IMR-90 (cell line): ENCODE data around the gene ATXN10. TPM values are rescaled to one million over a fixed set of nuclear protein-coding genes. Genes with fewer than 3 reads are reported as not detected.

Experiments
- ATAC-seq: fragments of 200-7000 bp; cut with Tn5 transposase; 2 replicates; pipeline ENCODE4 v1.9.1; 2020; ENCODE audit warnings: low read depth, mild to moderate bottlenecking, moderate library complexity
- BruUV-seq: library from RNA; stranded (reverse); fragments of 400-500 nt; replicated peaks from 2 replicates; lab custom pipeline; 2021; lab: Mats Ljungman, UMichigan
- CTCF ChIA-PET: fragments of 300-600 bp; formaldehyde crosslinking; extraction: SDS; loops from one replicate; lab custom pipeline; 2021; ENCODE audit warnings: antibody characterized with exemption; lab: Yijun Ruan, JAX
- POLR2A ChIA-PET: fragments of 300-600 bp; sonication (Branson Sonifier 250); formaldehyde crosslinking; loops from one replicate; lab custom pipeline; 2022; ENCODE audit warnings: antibody characterized with exemption; ENCODE audit not compliant: unreplicated experiment; lab: Charles Lee
- DNase-seq: peaks from one replicate; pipeline ENCODE4 v3.0.0; 2013
- H2AFZ ChIP-seq: replicated peaks from 2 replicates; pipeline ENCODE3; 2013; ENCODE audit warnings: low read length, mild to moderate bottlenecking; ENCODE audit not compliant: poor library complexity
- H2AK5ac ChIP-seq: 2 replicates; pipeline ENCODE4 v1.6.1; 2013; ENCODE audit warnings: low read depth, low read length, inconsistent platforms
- H2AK9ac ChIP-seq: replicated peaks from 2 replicates; pipeline ENCODE3; 2013; ENCODE audit warnings: mild to moderate bottlenecking, low read depth, low read length, moderate library complexity; ENCODE audit not compliant: poor library complexity
- H2BK120ac ChIP-seq: 2 replicates; pipeline ENCODE4 v1.6.1; 2013; ENCODE audit warnings: low read depth, low read length, inconsistent platforms
- H2BK15ac ChIP-seq: 3 replicates; pipeline ENCODE4 v1.6.1; 2013; ENCODE audit warnings: low read depth, low read length, inconsistent platforms
- H2BK20ac ChIP-seq: 2 replicates; pipeline ENCODE4 v1.6.1; 2013; ENCODE audit warnings: low read depth, mild to moderate bottlenecking, inconsistent platforms, low read length, moderate library complexity
- H2BK5ac ChIP-seq: 2 replicates; pipeline ENCODE4 v1.6.1; 2013; ENCODE audit warnings: mild to moderate bottlenecking, low read depth, low read length, inconsistent platforms; ENCODE audit not compliant: poor library complexity, severe bottlenecking
- H3K14ac ChIP-seq: replicated peaks from 2 replicates; pipeline ENCODE4 v1.6.1; 2013; ENCODE audit warnings: low read depth, low read length, inconsistent platforms
- H3K18ac ChIP-seq: 2 replicates; pipeline ENCODE4 v1.6.1; 2013; ENCODE audit warnings: low read depth, low read length, control low read depth
- H3K23ac ChIP-seq: 2 replicates; pipeline ENCODE4 v1.6.1; 2013; ENCODE audit warnings: low read depth, low read length, inconsistent platforms
- H3K27ac ChIP-seq: 2 replicates; pipeline ENCODE4 v1.5.1; 2013; ENCODE audit warnings: mild to moderate bottlenecking, control low read depth, low read length; ENCODE audit not compliant: insufficient read depth
- H3K27me3 ChIP-seq: 2 replicates; pipeline ENCODE4 v1.6.1; 2013; ENCODE audit warnings: low read length; ENCODE audit not compliant: control insufficient read depth, insufficient read depth
- H3K36me3 ChIP-seq: 2 replicates; pipeline ENCODE4 v1.6.1; 2013; ENCODE audit warnings: low read length, mixed read lengths; ENCODE audit not compliant: control insufficient read depth, insufficient read depth
- H3K4ac ChIP-seq: 2 replicates; pipeline ENCODE4 v1.6.1; 2013; ENCODE audit warnings: low read depth, low read length, inconsistent platforms
- H3K4me1 ChIP-seq: 2 replicates; pipeline ENCODE4 v1.6.1; 2013; ENCODE audit warnings: low read length, mixed read lengths; ENCODE audit not compliant: control insufficient read depth, insufficient read depth
- H3K4me2 ChIP-seq: 2 replicates; pipeline ENCODE4 v1.6.1; 2013; ENCODE audit warnings: low read depth, mild to moderate bottlenecking, control low read depth, low read length, moderate library complexity
- H3K4me3 ChIP-seq: 2 replicates; pipeline ENCODE4 v1.5.1; 2013; ENCODE audit warnings: low read depth, mild to moderate bottlenecking, control low read depth, low read length, moderate library complexity; ENCODE audit not compliant: insufficient read depth
- H3K56ac ChIP-seq: 2 replicates; pipeline ENCODE4 v1.6.1; 2013; ENCODE audit warnings: low read length, inconsistent platforms; ENCODE audit not compliant: insufficient read depth; ENCODE audit errors: extremely low read depth
- H3K79me1 ChIP-seq, 2 experiments: 2 replicates each; pipeline ENCODE4 v1.6.1; 2013; ENCODE audit warnings: low read length in 2 of 2, inconsistent platforms in 1 of 2, low read depth in 1 of 2
- H3K9ac ChIP-seq: 2 replicates; pipeline ENCODE4 v1.6.1; 2013; ENCODE audit warnings: low read depth, low read length, control low read depth
- H3K9me1 ChIP-seq: 2 replicates; pipeline ENCODE4 v1.6.1; 2013; ENCODE audit warnings: low read length, inconsistent platforms; ENCODE audit not compliant: insufficient read depth
- H3K9me3 ChIP-seq: 2 replicates; pipeline ENCODE4 v1.6.1; 2013; ENCODE audit warnings: low read length; ENCODE audit not compliant: control insufficient read depth, insufficient read depth
- H4K20me1 ChIP-seq: 2 replicates; pipeline ENCODE4 v1.6.1; 2013; ENCODE audit warnings: low read length, inconsistent platforms; ENCODE audit not compliant: insufficient read depth
- H4K5ac ChIP-seq: 2 replicates; pipeline ENCODE4 v1.6.1; 2013; ENCODE audit warnings: mild to moderate bottlenecking, low read depth, low read length, control low read depth
- H4K8ac ChIP-seq, 2 experiments: 2 replicates each; pipeline ENCODE4 v1.6.1; 2013; ENCODE audit warnings: low read depth in 2 of 2, low read length in 2 of 2, control low read depth in 1 of 2, inconsistent platforms in 1 of 2
- H4K91ac ChIP-seq: 2 replicates; pipeline ENCODE4 v1.6.1; 2013; ENCODE audit warnings: low read depth, low read length, inconsistent platforms; ENCODE audit not compliant: insufficient read depth
- FOS ChIP-seq: fragments of 150-350 bp; IDR thresholded peaks from 2 replicates; pipeline ENCODE4 v1.6.1; 2016; ENCODE audit warnings: low read depth, low read length
- RAD21 ChIP-seq: IDR thresholded peaks from 2 replicates; pipeline ENCODE4 v1.6.1; 2012; ENCODE audit warnings: low read length, improper control_type of control experiment
- RCOR1 ChIP-seq: IDR thresholded peaks from 2 replicates; pipeline ENCODE4 v1.6.1; 2012; ENCODE audit warnings: mild to moderate bottlenecking, low read length, improper control_type of control experiment; ENCODE audit not compliant: insufficient replicate concordance
- SMC3 ChIP-seq: fragments of 150-350 bp; IDR thresholded peaks from 2 replicates; pipeline ENCODE4 v1.6.1; 2016; ENCODE audit warnings: low read depth, mild to moderate bottlenecking, antibody characterized with exemption, low read length, moderate library complexity
- WGBS, 2 experiments: methylation state at CpG; one replicate each; pipeline versions ENCODE4 v1.1.5 to v1.1.7; 2013; ENCODE audit warnings: missing lambda C conversion rate in 2 of 2; ENCODE audit not compliant: insufficient read length in 1 of 2; ENCODE audit errors: extremely low coverage in 2 of 2; 5-methylcytosine and 5-hydroxymethylcytosine counted together
- dilution Hi-C: fragments of 300-500 bp; cut with HindIII; formaldehyde crosslinking; loops from one replicate; pipeline ENCODE4 v1.14.3; 2018; ENCODE audit warnings: low sequenced_read_pairs; ENCODE audit not compliant: unreplicated experiment
- in situ Hi-C: fragments of 300-500 bp; cut with MboI; formaldehyde crosslinking; loops from 3 replicates; pipeline ENCODE4 v1.14.3; 2019; ENCODE audit warnings: low sequenced_read_pairs, inconsistent platforms, mixed read lengths
- intact Hi-C: fragments of 100-400 bp; cut with micrococcal nuclease; formaldehyde crosslinking; loops from 2 replicates; pipeline ENCODE4 v1.10.0; 2022
- polyA plus RNA-seq, 3 experiments: library from polyadenylated mRNA; depleted of rRNA; stranded (reverse); fragments of >200 nt; gene quantifications; 2 replicates each; pipeline ENCODE4 v1.2.3, GENCODE V29; 2012; ENCODE audit warnings: low replicate concordance in 1 of 3
- total RNA-seq: library from RNA; depleted of rRNA; stranded (reverse); fragments of >200 nt; gene quantifications from 2 replicates; pipeline ENCODE4 v1.2.3, GENCODE V29; 2012

Gene ATXN10
- total and polyA plus RNA-seq, 2 of the 4 experiments (the other 2 are of a cell fraction) = 116 to 231 TPM

GRCh38 chr22:45781966-45782365, 110.3 kb downstream of the ATXN10 start:
- no peak overlapping the region for H3K18ac ChIP-seq
- H3K27me3 ChIP-seq = no peaks in the 10 kb centered on the region
- no TSS peak for BruUV-seq
- no peak overlapping the region for H3K23ac ChIP-seq
- dilution Hi-C loops (no loop called here), intact Hi-C loops (no loop called here), in situ Hi-C loops (no loop called here)
- no peak overlapping the region for H3K14ac ChIP-seq
- peaks cover 26% of the 10 kb centered on the region for H3K9me1 ChIP-seq
- no peak overlapping the region for H4K8ac ChIP-seq
- 0 out of 2 replicates have a peak, but pooled peaks have one; percentile 11 for ATAC-seq
- H2BK15ac ChIP-seq = no peak overlapping the region
- peaks cover 4% of the 10 kb centered on the region; the same call in 1 of the 2 replicates for H3K36me3 ChIP-seq
- no peak overlapping the region for H2AK9ac ChIP-seq
- no CpG with 5 or more reads among the region's 6 CpGs for WGBS, 2 experiments
- H3K9me3 ChIP-seq = no peaks in the 10 kb centered on the region
- TF ChIP-seq FOS = no peak
- TF ChIP-seq RCOR1 = no peak
- TF ChIP-seq SMC3 = no peak
- no peak for TF ChIP-seq RAD21
- no peak overlapping the region for H3K9ac ChIP-seq
- H3K4me1 ChIP-seq = peaks cover 27% of the 10 kb centered on the region
- no peak overlapping the region for H2BK5ac ChIP-seq
- H3K79me1 ChIP-seq = peaks cover 58 to 82% of the 10 kb centered on the region in 2 experiments
- no peak overlapping the region for H4K5ac ChIP-seq
- no peak overlapping the region for H3K4me2 ChIP-seq
- CTCF ChIA-PET = no interaction called here
- no peak overlapping the region for H2AFZ ChIP-seq
- DNase-seq = peak; percentile 54
- H4K20me1 ChIP-seq = peaks cover 63% of the 10 kb centered on the region
- H2AK5ac ChIP-seq = no peak overlapping the region
- H2BK20ac ChIP-seq = no peak overlapping the region
- no peak overlapping the region for H3K56ac ChIP-seq
- H3K27ac ChIP-seq = no peak overlapping the region
- H2BK120ac ChIP-seq = no peak overlapping the region
- H3K4ac ChIP-seq = no peak overlapping the region
- H3K4me3 ChIP-seq = no peak overlapping the region
- POLR2A ChIA-PET = no interaction called here
- H4K91ac ChIP-seq = no peak overlapping the region
